MCF 10A (cell line): ENCODE measurements around the gene INSIG1. TPM values are rescaled to one million over a fixed set of nuclear protein-coding genes. Genes with fewer than 3 reads are reported as not detected.

Experiments used
- BruUV-seq: library from RNA; stranded (reverse); fragments of 400-500 nt; replicated peaks from 2 replicates; lab custom pipeline; 2021; lab: Mats Ljungman, UMichigan
- CTCF ChIA-PET: fragments of 300-600 bp; sonication (Branson Sonifier 250); formaldehyde crosslinking; extraction: SDS; loops from one replicate; lab custom pipeline; 2021; ENCODE audit warnings: antibody characterized with exemption, inconsistent platforms; lab: Yijun Ruan, JAX
- POLR2A ChIA-PET: fragments of 300-600, 350-650 bp; sonication (Branson Sonifier 250); formaldehyde crosslinking; extraction: SDS; loops from one replicate; lab custom pipeline; 2020; ENCODE audit warnings: antibody characterized with exemption, inconsistent platforms; lab: Yijun Ruan, JAX
- DNase-seq: peaks from one replicate; pipeline ENCODE4 v3.0.0-alpha.2; 2018; ENCODE audit not compliant: unreplicated experiment
- H3K27ac Mint-ChIP-seq: one replicate; pipeline ENCODE4 v1.8.0; 2022; ENCODE audit warnings: mild to moderate bottlenecking, low read depth, mixed read lengths; ENCODE audit not compliant: unreplicated experiment
- H3K27me3 Mint-ChIP-seq: one replicate; pipeline ENCODE4 v1.8.0; 2022; ENCODE audit warnings: mixed read lengths; ENCODE audit not compliant: insufficient read depth, unreplicated experiment
- H3K36me3 Mint-ChIP-seq: one replicate; pipeline ENCODE4 v1.8.0; 2022; ENCODE audit warnings: mild to moderate bottlenecking, moderate library complexity, mixed read lengths; ENCODE audit not compliant: insufficient read depth, unreplicated experiment
- H3K4me1 Mint-ChIP-seq: one replicate; pipeline ENCODE4 v1.8.0; 2022; ENCODE audit warnings: mixed read lengths; ENCODE audit not compliant: insufficient read depth, unreplicated experiment
- H3K4me3 Mint-ChIP-seq: one replicate; pipeline ENCODE4 v1.8.0; 2022; ENCODE audit warnings: mild to moderate bottlenecking, moderate library complexity, mixed read lengths; ENCODE audit not compliant: unreplicated experiment
- H3K9me3 Mint-ChIP-seq: one replicate; pipeline ENCODE4 v1.8.0; 2022; ENCODE audit warnings: mixed read lengths; ENCODE audit not compliant: unreplicated experiment
- CTCF ChIP-seq: fragments of 200-600 bp; IDR thresholded peaks from one replicate; pipeline ENCODE4 v1.8.0; 2022; ENCODE audit warnings: antibody characterized with exemption, mild to moderate bottlenecking; ENCODE audit not compliant: unreplicated experiment
- intact Hi-C: fragments of 100-400 bp; cut with micrococcal nuclease; formaldehyde crosslinking; loops from 2 replicates; pipeline ENCODE4 v1.14.1; 2022
- total RNA-seq: library from RNA; stranded (reverse); gene quantifications from 2 replicates; pipeline ENCODE4 v1.2.3, GENCODE V29; 2022

Gene INSIG1
- total RNA-seq, 1 experiment from 2014 or later, result 11.2 TPM

DNA sequence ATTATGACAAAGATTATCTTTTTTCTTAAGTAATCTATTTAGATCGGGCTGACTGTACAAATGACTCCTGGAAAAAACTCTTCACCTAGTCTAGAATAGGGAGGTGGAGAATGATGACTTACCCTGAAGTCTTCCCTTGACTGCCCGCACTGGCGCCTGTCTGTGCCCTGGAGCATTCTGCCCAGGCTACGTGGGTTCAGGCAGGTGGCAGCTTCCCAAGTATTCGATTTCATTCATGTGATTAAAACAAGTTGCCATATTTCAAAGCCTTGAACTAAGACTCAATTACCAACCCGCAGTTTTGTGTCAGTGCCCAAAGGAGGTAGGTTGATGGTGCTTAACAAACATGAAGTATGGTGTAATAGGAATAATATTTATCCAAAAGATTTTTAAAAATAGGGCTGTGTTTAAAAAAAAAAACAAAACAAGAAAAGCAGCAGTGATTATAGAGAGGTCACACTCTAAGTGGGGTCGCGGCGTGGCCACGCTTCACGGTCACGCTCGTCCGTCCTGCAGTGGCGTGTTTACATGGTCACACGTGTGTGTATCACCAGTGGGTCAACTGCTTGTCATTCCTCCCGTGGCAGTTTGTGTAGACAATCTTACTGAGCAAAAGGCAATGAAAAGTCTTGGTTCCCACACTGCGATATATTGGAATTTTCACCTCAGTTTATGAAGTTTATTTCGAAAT, 10.8 kb downstream of the INSIG1 start:
- H3K27me3 Mint-ChIP-seq, result no peaks in the 10 kb centered on the region
- peaks cover 64% of the 10 kb centered on the region for H3K36me3 Mint-ChIP-seq
- TF ChIP-seq CTCF, result no peak
- no peak overlapping the region for H3K27ac Mint-ChIP-seq
- peaks cover 9% of the 10 kb centered on the region for H3K4me1 Mint-ChIP-seq
- POLR2A ChIA-PET, result interaction anchor here (1.2 to 1.7 kb wide), 2 partner anchors 9 to 13 kb away, joined by 4 to 13 read pairs; no protein-coding TSS in a partner anchor
- intact Hi-C loops, result no loop called here
- H3K9me3 Mint-ChIP-seq, result no peaks in the 10 kb centered on the region
- CTCF ChIA-PET, result interaction anchor here (1.2 to 2.8 kb wide), 2 partner anchors 36 to 117 kb away, joined by 4 to 12 read pairs; no protein-coding TSS in a partner anchor
- no peak for DNase-seq
- BruUV-seq, result no TSS peak
- no peak overlapping the region for H3K4me3 Mint-ChIP-seq

DNA sequence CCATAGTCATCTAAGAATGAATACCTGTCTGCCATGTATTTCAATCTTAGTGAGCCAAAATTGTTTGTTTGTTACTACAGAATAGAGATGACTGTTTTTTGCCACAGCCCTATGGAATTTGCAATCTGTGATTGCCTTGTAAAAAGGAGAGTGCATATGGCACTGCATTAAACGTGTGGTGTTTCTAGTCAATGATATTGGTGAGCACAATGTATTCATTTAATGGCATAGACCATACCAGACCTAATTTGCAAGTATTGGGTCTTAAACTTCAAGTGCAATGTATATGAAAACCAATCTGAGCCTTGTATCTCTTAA, 11.3 kb downstream of the INSIG1 start:
- intact Hi-C loops, result no loop called here
- Mint-ChIP-seq H3K4me3 (no peak overlapping the region), H3K27ac (no peak overlapping the region), H3K27me3 (no peaks in the 10 kb centered on the region), H3K9me3 (no peaks in the 10 kb centered on the region), H3K36me3 (peaks cover 59% of the 10 kb centered on the region), H3K4me1 (peaks cover 9% of the 10 kb centered on the region)
- ChIA-PET POLR2A (interaction anchor here (0.7 kb wide), 1 partner anchor 46 kb away, joined by 3 read pairs; no protein-coding TSS in a partner anchor), CTCF (interaction anchor here (0.8 kb wide), 1 partner anchor 23 kb away, joined by 3 read pairs; no protein-coding TSS in a partner anchor)
- no peak for DNase-seq
- BruUV-seq, result no TSS peak
- TF ChIP-seq CTCF, result no peak

DNA sequence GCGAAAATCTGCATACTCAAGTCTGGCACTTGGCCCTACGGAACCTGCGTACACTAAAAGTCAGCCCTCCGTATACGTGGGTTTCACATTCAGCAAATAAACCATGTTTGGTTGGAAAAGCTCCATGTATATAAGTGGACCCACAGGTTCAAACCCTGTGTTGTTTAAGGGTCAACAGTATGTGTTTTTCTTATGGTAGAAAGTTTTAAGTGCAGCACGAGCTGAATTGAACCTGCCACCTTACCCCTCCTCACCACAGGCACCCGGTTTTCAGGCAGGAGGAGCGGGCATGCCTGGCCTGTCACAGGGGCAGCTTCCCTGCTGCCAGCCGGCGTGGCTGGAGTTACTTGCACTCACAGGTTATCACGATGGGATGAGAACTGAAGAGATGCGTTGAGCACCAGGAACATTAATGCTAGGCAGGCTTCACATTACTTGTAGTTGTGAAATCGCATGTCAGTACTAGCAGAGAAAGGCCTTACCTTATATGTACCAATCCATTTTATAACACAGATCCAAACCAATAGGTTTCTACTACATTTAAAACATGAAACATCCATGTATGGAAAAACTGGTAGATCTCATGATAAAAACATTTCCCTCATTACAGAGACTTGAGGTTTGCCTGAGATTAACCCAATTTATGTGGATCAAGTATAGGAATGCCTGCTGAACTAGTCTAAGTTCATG, 12.9 kb downstream of the INSIG1 start:
- peaks cover 9% of the 10 kb centered on the region for H3K4me1 Mint-ChIP-seq
- TF ChIP-seq CTCF, result no peak
- CTCF ChIA-PET, result interaction anchor here (0.5 kb wide), 1 partner anchor 395 kb away, joined by 3 read pairs; no protein-coding TSS in a partner anchor
- no peak overlapping the region for H3K4me3 Mint-ChIP-seq
- H3K36me3 Mint-ChIP-seq, result peaks cover 43% of the 10 kb centered on the region
- POLR2A ChIA-PET, result interaction anchor here (1.0 kb wide), 1 partner anchor 10 kb away, joined by 3 read pairs; no protein-coding TSS in a partner anchor
- BruUV-seq, result no TSS peak
- intact Hi-C loops, result no loop called here
- H3K27ac Mint-ChIP-seq, result no peak overlapping the region
- no peaks in the 10 kb centered on the region for H3K9me3 Mint-ChIP-seq
- no peak for DNase-seq
- H3K27me3 Mint-ChIP-seq, result no peaks in the 10 kb centered on the region
